GM18517 (cell line): ENCODE results near the gene CLCN4.
A peak's percentile ranks its signal among the peaks of the same experiment; 100 is the strongest.

Experiments
- ATAC-seq: cut with Tn5 transposase; IDR thresholded peaks from one replicate; pipeline ENCODE4 v1.9.1; 2021; ENCODE audit warnings: mild to moderate bottlenecking, moderate library complexity; ENCODE audit not compliant: unreplicated experiment

CLCN4 gene

DNA sequence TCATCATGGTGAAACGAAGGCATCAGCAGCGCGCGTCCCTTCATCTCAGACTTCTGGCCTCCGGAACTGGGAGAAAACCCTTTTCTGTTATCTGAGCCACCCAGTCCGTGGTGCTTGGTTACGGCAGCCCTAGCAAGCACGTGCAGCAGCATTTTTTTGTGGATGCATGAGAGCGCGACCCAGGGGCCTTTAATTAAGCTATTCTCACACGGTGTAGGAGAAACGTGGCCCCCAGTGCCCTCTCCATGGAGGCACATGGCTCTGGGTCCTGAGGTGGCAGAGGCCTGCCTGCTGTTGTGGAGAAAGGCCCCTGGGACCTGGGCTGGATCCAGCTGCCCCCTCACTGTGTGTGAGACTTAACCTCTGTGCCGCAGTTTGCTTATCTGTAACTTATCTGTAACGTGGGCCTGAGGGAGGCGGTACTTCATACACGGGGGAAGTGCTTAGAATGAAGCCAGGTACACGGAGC is 9.5 kb downstream of the CLCN4 start:
- ATAC-seq, result no peak

DNA sequence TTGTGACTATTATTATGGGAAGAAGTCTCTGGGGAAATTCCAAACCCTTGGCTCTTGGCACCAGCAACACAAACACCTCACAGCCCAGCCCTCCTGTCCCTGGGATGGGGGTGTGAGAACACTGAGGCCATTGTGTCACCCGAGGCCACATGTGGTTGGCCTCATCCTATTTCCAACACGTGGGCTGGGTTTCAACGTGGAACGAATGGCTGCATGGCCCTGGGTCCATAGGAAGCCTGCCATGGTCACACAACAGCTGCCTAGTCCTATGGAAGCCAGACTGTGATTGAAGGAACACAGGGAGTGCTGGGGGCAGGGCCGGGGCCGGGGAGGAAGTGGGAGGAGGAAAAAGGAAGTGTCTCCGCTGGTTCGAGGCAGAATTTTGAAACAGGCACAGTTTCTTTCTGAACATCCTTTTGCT is 10.0 kb downstream of the CLCN4 start:
- peak; percentile 15 for ATAC-seq

DNA sequence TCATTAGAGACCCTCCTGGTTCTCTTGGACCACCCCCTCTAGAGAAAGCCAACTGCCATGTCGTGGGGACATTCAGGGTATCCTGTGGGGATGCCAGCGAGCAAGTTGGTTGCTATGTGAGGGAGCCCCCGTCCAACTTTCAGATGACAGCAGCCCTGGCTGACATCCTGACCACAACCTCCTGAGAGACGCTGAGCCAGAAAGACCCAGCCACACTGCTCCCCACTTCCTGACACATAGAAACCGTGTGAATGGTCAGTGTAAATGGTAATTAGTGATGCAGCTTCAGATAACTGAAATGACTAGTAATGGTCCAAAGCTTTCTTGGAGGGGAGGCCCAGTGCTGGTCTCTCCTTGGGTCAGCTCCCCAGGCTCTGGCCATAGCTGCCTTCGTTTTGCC is 10.8 kb downstream of the CLCN4 start:
- peak; percentile 67 for ATAC-seq

DNA sequence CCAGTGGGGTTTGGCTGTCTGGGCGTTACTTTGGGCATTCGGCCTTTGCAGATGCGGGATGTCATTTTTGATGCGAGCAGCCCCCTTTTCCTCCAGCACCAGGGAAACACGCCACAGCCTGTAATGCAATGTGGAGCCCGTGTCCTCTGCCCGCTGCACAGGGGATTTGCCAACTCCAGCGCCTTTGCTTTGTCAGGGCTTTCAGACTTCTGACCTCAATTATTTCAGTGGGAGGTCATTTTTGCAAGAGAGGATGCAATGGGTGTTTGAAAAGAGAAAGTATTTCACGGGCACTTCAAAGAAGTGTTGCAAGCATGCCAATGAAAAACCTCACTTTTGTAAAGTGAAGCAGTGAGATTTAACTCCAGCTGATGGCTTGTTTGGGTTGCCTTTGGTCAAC is 11.5 kb downstream of the CLCN4 start:
- ATAC-seq, result no peak

DNA sequence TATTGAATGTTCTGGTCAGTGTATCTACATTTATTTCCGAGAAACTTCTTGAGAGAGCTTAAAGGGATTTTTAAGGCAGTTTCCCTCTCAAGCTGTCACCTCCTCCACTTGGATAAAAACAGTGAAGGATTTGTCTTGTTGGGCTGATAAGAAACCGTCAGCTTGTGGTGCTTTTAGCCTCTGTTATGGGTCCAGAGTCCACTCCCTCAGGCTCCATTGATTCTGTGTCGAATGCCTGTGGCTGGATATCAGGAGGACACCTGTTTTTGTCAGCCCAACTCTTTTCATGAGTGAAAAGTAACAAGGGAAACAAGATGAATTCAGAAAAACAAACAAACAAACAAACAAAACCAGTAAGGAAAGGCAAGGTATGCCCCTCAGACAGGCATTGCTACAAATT is 12.4 kb downstream of the CLCN4 start:
- no peak for ATAC-seq

DNA sequence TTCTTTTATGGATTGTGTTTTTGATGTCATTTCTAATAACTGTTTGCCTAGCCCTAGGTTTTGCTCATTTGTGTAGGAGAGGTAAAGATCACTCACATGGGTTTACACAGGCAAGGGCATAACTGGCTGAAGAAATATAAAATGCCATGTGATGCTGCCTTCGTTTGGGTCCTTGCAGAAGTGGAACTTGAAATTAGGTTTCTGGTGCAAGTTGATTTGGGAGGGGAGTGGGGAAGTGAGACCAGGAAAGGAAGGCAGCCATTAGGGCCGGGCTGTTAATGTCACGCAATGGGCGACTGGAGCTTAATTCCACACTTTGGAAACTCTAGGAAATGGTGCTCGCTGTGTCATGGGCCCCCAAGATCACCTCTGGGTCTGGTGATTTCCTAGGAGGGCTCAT is 14.5 kb downstream of the CLCN4 start:
- no peak for ATAC-seq

DNA sequence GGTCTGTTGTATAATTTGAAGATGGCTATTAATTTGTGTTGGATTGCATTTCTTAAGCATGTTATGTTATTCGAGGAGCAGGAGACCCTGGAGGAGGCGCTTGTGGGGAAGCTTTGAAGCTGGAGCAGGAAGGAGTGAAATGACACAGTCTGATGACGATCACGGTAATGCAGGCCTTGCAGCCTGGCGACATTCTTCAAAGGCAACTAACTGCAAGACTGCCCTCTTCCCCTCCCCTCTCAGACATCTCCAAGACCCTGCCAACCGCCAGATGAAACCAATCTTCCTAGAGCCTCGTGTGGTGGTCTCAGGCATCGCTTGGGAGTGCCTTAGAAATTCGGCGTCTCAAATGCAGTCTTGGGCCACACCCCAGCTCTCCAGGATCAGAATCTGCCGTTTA is 16.1 kb downstream of the CLCN4 start:
- no peak for ATAC-seq

DNA sequence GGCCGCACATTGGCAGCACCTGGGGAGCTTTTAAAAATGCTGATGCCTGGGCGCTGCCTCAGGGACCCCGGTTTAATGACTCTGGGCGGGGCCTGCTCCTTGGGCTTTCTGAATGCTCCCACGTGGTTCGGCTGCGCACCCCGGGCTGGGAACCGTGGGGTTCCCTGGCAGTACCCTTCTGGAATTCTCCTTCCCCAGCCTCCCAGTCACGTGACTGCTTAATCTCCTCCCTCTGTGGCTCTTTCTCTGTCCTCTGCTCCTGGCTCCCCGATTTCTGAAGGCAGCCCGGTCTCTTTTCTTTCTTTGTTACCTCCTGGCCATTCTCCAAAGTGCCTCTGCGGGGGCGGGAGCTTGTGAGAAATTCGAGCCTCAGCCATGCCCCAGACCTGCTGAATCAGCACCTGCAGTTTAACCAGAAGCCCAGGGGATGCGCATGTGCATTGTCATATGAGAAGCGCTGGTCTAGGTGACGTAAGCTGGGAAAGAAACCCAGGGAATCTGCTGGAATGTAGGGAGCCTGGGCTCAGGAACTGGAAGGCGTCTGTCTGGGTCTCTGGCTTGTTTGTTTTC is 16.6 kb downstream of the CLCN4 start:
- no peak for ATAC-seq

DNA sequence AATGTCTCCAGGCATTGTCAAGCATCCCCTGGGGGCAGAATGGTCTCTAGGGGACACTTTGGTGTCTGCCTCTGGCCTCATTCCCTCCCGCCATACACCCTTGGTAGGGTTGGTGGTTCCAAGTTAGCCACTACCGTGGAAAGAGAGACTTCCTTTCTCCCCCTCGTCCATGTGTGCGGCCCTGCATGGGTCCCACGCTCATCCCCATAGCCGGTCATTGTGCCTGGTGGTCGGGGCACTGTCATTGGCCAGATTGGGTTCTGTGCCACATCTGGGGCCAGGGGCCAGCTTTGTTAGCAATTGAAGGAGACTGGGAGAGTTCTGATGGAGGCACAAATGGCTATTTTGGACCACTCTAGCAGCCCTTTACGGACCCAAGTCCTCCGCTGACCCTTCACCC is 17.3 kb downstream of the CLCN4 start:
- no peak for ATAC-seq

DNA sequence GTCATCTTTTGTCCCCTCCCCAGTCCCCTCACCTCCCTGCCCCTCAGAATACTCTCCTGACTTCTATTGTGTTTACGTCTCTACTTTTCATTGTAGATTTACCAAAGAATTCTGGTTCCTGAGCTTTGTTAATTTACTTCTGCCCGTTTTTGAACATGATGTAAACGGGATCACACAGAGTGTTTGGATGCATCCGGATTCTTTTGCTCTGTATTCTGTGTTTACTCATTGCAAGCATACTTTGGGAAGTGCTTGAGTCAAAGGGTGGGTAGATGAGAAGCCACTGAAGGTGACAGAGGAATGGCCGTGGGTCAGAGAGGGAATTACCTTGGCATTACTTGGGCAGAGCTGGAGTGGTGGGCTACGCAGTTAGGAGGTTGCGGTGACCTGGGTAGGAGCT is 18.0 kb downstream of the CLCN4 start:
- ATAC-seq, result no peak

DNA sequence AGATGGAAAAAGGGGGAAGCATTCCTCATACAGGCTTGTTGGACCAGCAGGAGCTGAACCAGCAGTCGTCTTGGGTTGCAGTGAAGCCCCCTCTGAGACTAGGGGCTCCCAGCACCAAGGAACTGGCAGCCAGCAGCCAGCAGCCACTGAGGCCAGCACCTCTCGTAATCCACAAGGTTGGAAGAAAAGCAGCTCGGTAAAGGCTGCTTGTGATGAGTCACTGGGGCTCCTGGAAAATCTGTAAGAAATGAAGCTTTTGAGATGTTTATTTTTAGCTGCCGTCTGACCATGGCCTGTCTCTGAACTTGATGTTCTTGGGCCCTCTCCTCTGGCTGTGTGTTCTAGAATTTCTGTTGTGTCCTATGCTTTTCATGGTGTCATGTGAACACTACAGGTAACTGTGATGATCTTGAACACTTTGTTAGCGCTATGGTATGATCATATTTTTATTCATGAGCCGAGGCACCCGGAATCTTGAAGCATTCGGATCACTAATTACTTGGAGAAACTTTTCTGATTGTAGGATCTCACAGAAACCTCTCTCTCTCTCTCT is 18.6 kb downstream of the CLCN4 start:
- ATAC-seq, result no peak

DNA sequence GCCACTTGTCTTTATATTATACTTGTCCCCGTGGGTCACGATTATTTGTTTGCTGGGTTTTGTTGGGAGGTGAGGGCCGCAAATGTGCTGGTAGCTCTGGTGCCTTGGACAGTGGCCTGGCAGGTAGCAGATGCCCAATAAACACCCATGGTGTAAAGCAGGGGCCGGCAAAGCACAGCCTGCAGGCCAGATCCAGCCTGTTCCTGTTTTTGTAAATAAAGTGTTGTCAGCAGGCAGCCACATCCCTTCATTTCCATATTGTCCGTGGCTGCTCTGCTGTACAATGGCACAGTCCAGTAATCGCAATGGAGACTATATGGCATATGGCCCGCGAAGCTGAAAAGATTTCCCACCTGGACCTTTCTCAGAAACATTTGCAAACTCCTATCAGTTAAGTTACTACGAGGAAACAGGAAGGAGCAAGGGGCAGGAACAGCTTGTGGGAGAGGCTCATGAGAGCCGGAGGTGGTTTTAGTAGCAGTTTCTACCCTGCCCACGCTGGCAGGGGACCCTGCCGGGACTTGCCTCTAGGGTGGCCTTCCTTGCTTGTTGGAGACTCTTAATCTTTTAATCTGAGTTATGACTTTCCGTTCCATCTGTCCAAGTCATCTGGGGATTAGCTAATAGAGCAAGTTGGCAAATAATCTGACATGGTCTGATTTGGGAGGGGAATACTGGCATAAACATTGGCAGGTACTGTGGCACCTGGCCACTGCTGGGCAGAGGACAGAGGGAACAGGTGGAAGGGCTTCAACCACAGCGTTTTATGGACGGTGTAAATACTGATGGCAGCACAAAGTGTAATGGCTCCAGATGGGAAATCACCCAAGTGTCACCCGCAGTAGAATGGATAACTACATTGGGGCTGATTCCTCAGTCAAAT is 19.6 kb downstream of the CLCN4 start:
- ATAC-seq, result no peak

DNA sequence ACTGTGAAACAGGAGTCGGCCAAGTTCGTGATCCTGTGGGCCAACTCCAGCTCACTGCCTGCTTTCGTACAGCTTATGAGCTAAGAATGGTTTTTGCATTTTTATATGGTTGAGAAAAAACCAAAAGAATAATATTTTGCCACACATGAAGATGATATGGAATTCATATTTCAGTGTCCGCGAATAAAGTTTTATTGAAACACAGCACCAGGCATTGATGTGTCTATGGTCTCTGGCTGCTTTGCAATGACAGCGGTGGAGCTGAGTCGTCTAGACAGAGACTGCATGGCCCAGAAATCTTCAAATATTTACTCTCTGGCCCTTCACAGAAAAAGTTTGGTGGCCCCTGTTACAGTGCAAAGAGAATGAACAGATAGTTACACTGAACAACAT is 20.2 kb downstream of the CLCN4 start:
- no peak for ATAC-seq

DNA sequence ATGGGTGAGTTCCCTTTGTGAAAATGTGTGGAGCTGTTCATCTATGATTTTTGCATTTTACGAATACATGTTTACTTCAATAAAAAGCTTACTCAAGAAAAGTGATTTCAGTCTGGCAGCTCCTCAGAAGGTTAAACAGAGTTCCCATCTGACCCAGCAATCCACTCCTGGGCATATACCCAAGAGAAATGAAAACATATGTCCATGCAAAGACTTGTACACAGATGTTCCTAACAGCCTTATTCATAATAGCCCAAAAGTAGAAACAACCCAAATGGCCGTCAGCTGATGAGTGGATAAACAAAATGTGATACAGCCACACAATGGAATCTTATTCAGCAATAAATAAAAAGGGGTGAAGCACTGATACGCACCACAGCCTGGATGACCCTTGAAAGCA is 20.8 kb downstream of the CLCN4 start:
- ATAC-seq, result no peak

DNA sequence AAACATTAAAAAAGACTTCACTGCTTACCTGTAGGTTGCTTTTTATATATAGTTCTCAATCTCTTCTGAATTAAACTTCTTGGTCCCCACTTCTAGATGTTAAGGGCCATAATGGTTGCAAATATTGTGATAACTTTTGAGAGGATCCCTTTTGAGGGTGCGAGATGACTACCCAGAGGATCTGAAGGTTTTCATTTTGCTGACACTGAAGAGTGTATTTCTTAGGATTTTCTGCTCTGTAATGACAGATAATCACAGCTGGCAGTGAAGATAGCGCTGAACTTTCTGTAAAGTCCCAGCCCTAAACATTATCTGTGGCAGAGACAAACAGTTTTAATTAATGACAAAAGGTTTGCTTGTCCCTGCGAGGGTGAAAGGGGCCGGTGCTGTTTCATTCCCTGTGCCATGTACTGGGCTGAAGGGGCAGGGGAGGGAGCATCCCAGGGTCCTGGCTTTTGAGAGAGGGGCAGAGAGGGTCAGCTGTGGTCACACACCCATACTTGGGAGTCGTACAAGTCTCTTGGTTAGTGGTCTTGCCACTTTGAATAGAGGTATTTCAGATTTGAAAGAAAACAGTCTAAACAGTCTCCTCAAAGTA is 22.2 kb downstream of the CLCN4 start:
- ATAC-seq, result no peak

DNA sequence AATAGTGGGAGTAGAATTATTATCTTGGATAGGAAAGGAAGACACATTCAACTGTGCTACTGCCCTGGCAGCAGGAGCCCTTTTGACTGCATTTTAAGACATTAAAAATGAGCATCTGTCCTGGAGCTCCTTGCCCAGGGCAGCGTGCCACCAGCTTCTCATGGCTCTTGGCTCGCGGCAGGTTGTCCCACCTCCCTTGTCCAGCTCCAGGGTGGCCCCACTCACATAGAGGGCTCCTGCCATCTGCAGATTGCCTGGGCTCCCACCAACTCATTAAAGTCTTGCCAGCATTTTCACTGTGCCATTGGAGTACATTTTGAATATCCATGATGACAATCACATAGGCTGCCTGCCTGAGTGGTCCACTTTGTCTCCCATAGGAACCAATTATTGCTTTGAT is 27.0 kb downstream of the CLCN4 start:
- no peak for ATAC-seq

DNA sequence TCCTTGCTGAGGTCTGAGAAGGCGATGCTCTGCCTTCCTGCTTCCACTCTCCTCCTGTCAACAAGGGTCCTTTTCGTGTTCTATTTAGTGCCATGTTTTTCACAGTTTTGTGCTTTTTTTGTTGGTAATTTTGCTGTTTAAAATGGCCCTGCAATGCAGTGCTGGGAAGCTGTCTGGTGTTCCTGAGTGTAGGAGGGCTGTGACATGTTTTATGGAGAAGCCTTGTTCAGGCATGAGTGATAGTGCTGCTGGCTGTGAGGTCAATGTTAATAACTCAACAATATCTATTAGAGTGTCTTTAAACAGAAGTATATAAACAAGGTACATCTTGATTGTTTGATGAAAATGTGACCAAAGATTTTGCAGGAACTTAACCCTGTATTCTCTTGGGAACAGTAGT is 27.6 kb downstream of the CLCN4 start:
- no peak for ATAC-seq

DNA sequence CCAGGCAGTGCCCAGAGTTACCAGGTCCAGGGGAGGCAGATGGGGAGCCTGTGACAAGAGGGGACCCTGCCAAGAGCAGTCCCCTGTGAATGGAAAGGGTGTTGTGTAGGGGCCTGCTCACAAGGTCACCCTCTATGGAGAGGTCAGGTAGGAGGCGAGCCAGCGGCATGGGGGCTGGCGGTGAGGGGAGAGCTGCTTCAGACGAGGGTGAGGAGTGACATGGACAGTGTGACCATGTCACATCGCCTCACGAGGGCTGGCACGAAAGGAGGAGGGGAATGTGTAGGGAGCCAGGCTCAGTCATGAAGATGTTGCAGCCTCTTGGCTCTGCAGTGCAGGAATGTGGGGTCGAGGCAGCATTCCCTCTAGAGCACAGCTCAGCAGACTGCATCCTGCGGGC is 29.6 kb downstream of the CLCN4 start:
- ATAC-seq, result no peak

DNA sequence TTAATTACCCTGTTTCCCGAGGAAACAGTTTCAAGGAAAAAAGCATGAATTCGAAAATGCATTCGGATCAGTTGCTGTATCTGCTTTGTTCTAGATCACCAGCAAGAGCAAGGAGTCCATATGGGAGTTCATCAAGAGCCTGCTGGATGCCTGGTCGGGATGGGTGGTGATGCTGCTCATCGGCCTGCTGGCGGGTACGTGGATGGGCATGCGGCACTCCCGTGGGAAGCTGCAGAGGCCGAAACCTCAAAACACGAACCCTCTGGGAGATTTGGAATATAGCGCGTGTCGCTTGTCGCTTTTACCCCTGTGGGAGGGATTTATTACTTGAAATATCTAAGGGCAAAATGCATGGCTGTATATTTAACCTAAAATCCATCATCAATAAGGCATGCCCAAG is 30.6 kb downstream of the CLCN4 start:
- no peak for ATAC-seq

DNA sequence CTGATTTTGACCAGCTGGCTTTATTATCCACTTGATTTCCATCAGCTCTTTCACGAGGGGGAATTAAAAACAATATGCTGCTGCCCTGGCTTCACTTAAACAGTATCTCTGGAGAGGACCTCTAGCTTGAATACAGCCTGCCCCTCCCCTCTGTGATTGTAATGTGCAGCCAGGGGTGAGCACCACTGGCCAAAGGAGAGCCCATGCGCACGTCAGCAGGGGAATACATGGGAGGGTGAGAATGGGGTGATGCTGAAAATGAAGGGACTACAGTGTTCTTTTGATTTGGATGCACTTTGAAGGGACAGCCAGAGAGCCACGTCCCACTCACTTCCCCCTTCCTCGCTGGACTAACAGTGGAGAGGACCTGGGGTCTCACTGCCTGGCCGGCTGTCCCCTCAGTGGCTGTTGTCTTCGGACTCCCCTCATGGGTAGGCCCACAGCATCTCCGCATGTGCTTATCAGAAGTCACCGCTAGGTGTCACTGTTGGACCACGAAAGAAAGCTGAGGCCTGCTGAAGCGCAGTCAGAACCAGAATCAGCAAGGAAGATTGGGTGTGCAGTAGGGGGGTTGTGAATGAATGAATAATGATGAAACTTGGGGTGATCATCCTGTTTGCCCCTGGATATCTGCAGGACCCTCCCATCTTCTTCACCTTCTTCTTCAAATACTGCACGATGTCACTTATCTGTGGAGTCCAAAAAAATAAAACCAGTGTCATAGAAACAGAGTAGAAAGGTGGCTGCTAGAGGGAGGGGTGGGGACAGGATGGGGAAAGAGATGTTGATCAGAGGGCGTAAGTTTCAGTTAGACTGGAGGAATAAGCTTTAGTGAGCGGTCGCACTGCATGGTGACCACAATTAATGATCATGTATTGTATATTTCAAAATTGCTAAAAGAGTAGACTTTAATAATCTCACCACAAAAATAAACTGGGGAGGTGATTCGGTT is 32.8 kb downstream of the CLCN4 start:
- ATAC-seq, result peak; percentile 89

DNA sequence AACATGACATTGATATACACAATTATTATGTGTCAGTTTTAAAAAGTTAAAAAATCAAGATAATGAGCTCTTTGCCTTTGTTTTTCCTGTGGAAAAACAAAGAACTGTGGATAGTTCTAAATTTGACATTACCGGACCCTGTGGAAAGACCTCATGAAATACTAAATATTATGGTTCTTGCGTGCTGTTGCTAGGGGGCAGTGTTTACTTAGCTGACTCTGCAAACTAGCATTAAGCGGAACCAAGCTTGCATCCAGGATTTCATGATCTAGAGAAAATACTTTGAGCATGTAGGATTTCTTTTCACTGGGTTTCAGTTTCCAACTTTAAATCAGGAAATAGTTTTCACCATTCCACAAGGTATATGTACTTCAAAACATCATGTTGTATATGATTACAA is 33.6 kb downstream of the CLCN4 start:
- peak; percentile 56 for ATAC-seq
